ENCODE results near the gene KATNB1. TPM values are rescaled to one million over a fixed set of nuclear protein-coding genes. Genes with fewer than 3 reads are reported as not detected.

The KATNB1 gene
- total and polyA plus RNA-seq, 9 donors, result 32.7 to 63.2 (median 43.1) TPM

GRCh38 chr16:57732037-57732436, 3.5 kb upstream of the KATNB1 start:
- 100% methylated on average over 1 of the region's 2 CpGs for WGBS (ENCODE audit: insufficient coverage)
- Histone ChIP-seq H3K4me1 (ENCODE audit: control insufficient read depth, insufficient read depth, low read length) (peaks cover 19% of the 10 kb centered on the region), H3K27me3 (ENCODE audit: control insufficient read depth, insufficient read depth, low read length) (no peaks in the 10 kb centered on the region), H3K9me3 (replicated peaks; ENCODE audit: control insufficient read depth, low read depth, low read length) (no peaks in the 10 kb centered on the region), H3K36me3 (ENCODE audit: control insufficient read depth, insufficient read depth, low read length) (peaks cover under 1% of the 10 kb centered on the region), H3K4me3 (ENCODE audit: low read length) (no peak overlapping the region), H3K27ac (ENCODE audit: low read length) (no peak overlapping the region)
- no peak for DNase-seq

- Histone ChIP-seq H3K9me3 (replicated peaks; ENCODE audit: control insufficient read depth, low read depth, low read length) (no peaks in the 10 kb centered on the region), H3K4me1 (ENCODE audit: control insufficient read depth, insufficient read depth, low read length) (peaks cover 24% of the 10 kb centered on the region), H3K4me3 (ENCODE audit: low read length) (no peak overlapping the region), H3K27me3 (ENCODE audit: control insufficient read depth, insufficient read depth, low read length) (no peaks in the 10 kb centered on the region), H3K36me3 (ENCODE audit: control insufficient read depth, insufficient read depth, low read length) (peaks cover 7% of the 10 kb centered on the region), H3K27ac (ENCODE audit: low read length) (no peak overlapping the region)
- DNase-seq, result no peak
- WGBS (ENCODE audit: insufficient coverage), result no CpG with 5 or more reads among the region's 2 CpGs
Observed at GRCh38 chr16:57732714-57733113, 2.9 kb upstream of the KATNB1 start.

GRCh38 chr16:57734308-57734924, 1.2 kb upstream of the KATNB1 start:
- H3K36me3 ChIP-seq (ENCODE audit: control insufficient read depth, insufficient read depth, low read length), result peaks cover 17% of the 10 kb centered on the region
- 40% methylated on average over 10 of the region's 20 CpGs for WGBS (ENCODE audit: insufficient coverage)

GRCh38 chr16:57734925-57735754, 430 bp upstream of the KATNB1 start:
- WGBS (ENCODE audit: insufficient coverage), result under 1% methylated on average over 40 of the region's 45 CpGs

More at GRCh38 chr16:57734308-57734924, 1.2 kb upstream of the KATNB1 start:
- peak overlapping the region; percentile 71 for H3K4me3 ChIP-seq (ENCODE audit: low read length)
- peaks cover 27% of the 10 kb centered on the region for H3K4me1 ChIP-seq (ENCODE audit: control insufficient read depth, insufficient read depth, low read length)
- DNase-seq, result no peak
- H3K27ac ChIP-seq (ENCODE audit: low read length), result peak overlapping the region; percentile 92
- no peaks in the 10 kb centered on the region for H3K27me3 ChIP-seq (ENCODE audit: control insufficient read depth, insufficient read depth, low read length)
- H3K9me3 ChIP-seq (replicated peaks; ENCODE audit: control insufficient read depth, low read depth, low read length), result no peaks in the 10 kb centered on the region

GRCh38 chr16:57736419-57737351, 1.1 kb downstream of the KATNB1 start:
- Histone ChIP-seq H3K36me3 (ENCODE audit: control insufficient read depth, insufficient read depth, low read length) (peaks cover 24% of the 10 kb centered on the region), H3K4me1 (ENCODE audit: control insufficient read depth, insufficient read depth, low read length) (peaks cover 43% of the 10 kb centered on the region), H3K9me3 (replicated peaks; ENCODE audit: control insufficient read depth, low read depth, low read length) (no peaks in the 10 kb centered on the region), H3K27me3 (ENCODE audit: control insufficient read depth, insufficient read depth, low read length) (no peaks in the 10 kb centered on the region), H3K4me3 (ENCODE audit: low read length) (peak overlapping the region; percentile 82), H3K27ac (ENCODE audit: low read length) (peak overlapping the region; percentile 95)
- 0% methylated on average over 6 of the region's 23 CpGs for WGBS (ENCODE audit: insufficient coverage)
- peak; percentile 86 for DNase-seq

More at GRCh38 chr16:57734925-57735754, 430 bp upstream of the KATNB1 start:
- no peaks in the 10 kb centered on the region for H3K9me3 ChIP-seq (replicated peaks; ENCODE audit: control insufficient read depth, low read depth, low read length)
- peaks cover 23% of the 10 kb centered on the region for H3K36me3 ChIP-seq (ENCODE audit: control insufficient read depth, insufficient read depth, low read length)
- H3K4me3 ChIP-seq (ENCODE audit: low read length), result peak overlapping the region; percentile 82
- peak; percentile 100 for DNase-seq
- H3K4me1 ChIP-seq (ENCODE audit: control insufficient read depth, insufficient read depth, low read length), result peaks cover 34% of the 10 kb centered on the region
- peak overlapping the region; percentile 95 for H3K27ac ChIP-seq (ENCODE audit: low read length)
- H3K27me3 ChIP-seq (ENCODE audit: control insufficient read depth, insufficient read depth, low read length), result no peaks in the 10 kb centered on the region

GRCh38 chr16:57738844-57739243, 3.3 kb downstream of the KATNB1 start:
- peaks cover 52% of the 10 kb centered on the region for H3K4me1 ChIP-seq (ENCODE audit: control insufficient read depth, insufficient read depth, low read length)
- WGBS (ENCODE audit: insufficient coverage), result 94% methylated on average over 6 of the region's 7 CpGs
- H3K36me3 ChIP-seq (ENCODE audit: control insufficient read depth, insufficient read depth, low read length), result peaks cover 26% of the 10 kb centered on the region

GRCh38 chr16:57739756-57740422, 4.3 kb downstream of the KATNB1 start:
- no peaks in the 10 kb centered on the region for H3K27me3 ChIP-seq (ENCODE audit: control insufficient read depth, insufficient read depth, low read length)

More at GRCh38 chr16:57738844-57739243, 3.3 kb downstream of the KATNB1 start:
- no peak overlapping the region for H3K4me3 ChIP-seq (ENCODE audit: low read length)
- no peak for DNase-seq
- H3K27ac ChIP-seq (ENCODE audit: low read length), result no peak overlapping the region
- no peaks in the 10 kb centered on the region for H3K27me3 ChIP-seq (ENCODE audit: control insufficient read depth, insufficient read depth, low read length)
- H3K9me3 ChIP-seq (replicated peaks; ENCODE audit: control insufficient read depth, low read depth, low read length), result no peaks in the 10 kb centered on the region

GRCh38 chr16:57740423-57741071, 5.0 kb downstream of the KATNB1 start:
- H3K9me3 ChIP-seq (replicated peaks; ENCODE audit: control insufficient read depth, low read depth, low read length), result no peaks in the 10 kb centered on the region
- no peak overlapping the region for H3K4me3 ChIP-seq (ENCODE audit: low read length)
- WGBS (ENCODE audit: insufficient coverage), result 84% methylated on average over 16 of the region's 24 CpGs
- peak overlapping the region; percentile 71 for H3K27ac ChIP-seq (ENCODE audit: low read length)
- peaks cover 57% of the 10 kb centered on the region for H3K4me1 ChIP-seq (ENCODE audit: control insufficient read depth, insufficient read depth, low read length)
- H3K27me3 ChIP-seq (ENCODE audit: control insufficient read depth, insufficient read depth, low read length), result no peaks in the 10 kb centered on the region
- peaks cover 35% of the 10 kb centered on the region for H3K36me3 ChIP-seq (ENCODE audit: control insufficient read depth, insufficient read depth, low read length)
- DNase-seq, result no peak

More at GRCh38 chr16:57739756-57740422, 4.3 kb downstream of the KATNB1 start:
- Histone ChIP-seq H3K4me1 (ENCODE audit: control insufficient read depth, insufficient read depth, low read length) (peaks cover 56% of the 10 kb centered on the region), H3K9me3 (replicated peaks; ENCODE audit: control insufficient read depth, low read depth, low read length) (no peaks in the 10 kb centered on the region), H3K36me3 (ENCODE audit: control insufficient read depth, insufficient read depth, low read length) (peaks cover 35% of the 10 kb centered on the region), H3K4me3 (ENCODE audit: low read length) (no peak overlapping the region), H3K27ac (ENCODE audit: low read length) (peak overlapping the region; percentile 71)
- 90% methylated on average over 15 of the region's 18 CpGs for WGBS (ENCODE audit: insufficient coverage)
- DNase-seq, result no peak

GRCh38 chr16:57741660-57742191, 6.2 kb downstream of the KATNB1 start:
- DNase-seq, result peak; percentile 78
- peaks cover 35% of the 10 kb centered on the region for H3K36me3 ChIP-seq (ENCODE audit: control insufficient read depth, insufficient read depth, low read length)
- H3K27ac ChIP-seq (ENCODE audit: low read length), result peak overlapping the region; percentile 71
- no peaks in the 10 kb centered on the region for H3K9me3 ChIP-seq (replicated peaks; ENCODE audit: control insufficient read depth, low read depth, low read length)
- no peak overlapping the region for H3K4me3 ChIP-seq (ENCODE audit: low read length)
- H3K27me3 ChIP-seq (ENCODE audit: control insufficient read depth, insufficient read depth, low read length), result no peaks in the 10 kb centered on the region
- peaks cover 52% of the 10 kb centered on the region for H3K4me1 ChIP-seq (ENCODE audit: control insufficient read depth, insufficient read depth, low read length)
- 72% methylated on average over 6 of the region's 16 CpGs for WGBS (ENCODE audit: insufficient coverage)

Measured in muscle of leg (tissue), 11 donors.